ENCODE measurements around the gene LST1. TPM values are rescaled to one million over a fixed set of nuclear protein-coding genes. Genes with fewer than 3 reads are reported as not detected.

The LST1 gene
- total and polyA plus RNA-seq, 12 donors: 5.8 to 67.8 (median 20.7) TPM

GRCh38 chr6:31627690-31628287, 41.7 kb downstream of the LST1 start:
- Histone ChIP-seq H3K27ac (no peak overlapping the region), H3K9me3 (replicated peaks in 1 of 3) (no peaks in the 10 kb centered on the region), H3K4me3 (no peak overlapping the region), H3K27me3 (no peaks in the 10 kb centered on the region), H3K36me3 (replicated peaks in 1 of 2) (peaks cover 0 to 97% of the 10 kb centered on the region in 2 donors), H3K4me1 (replicated peaks in 1 of 2) (peaks cover 0 to 3% of the 10 kb centered on the region in 2 donors)
- intact Hi-C loops (cut with DNase I): no loop called here
- TF ChIP-seq POLR2A (IDR thresholded peaks at IDR 0.05): no peak
- no peak for DNase-seq
- 91 to 97% (median 96%) methylated on average over 14 to 19 of the region's 19 CpGs for WGBS, 4 donors

GRCh38 chr6:31629014-31629413, 42.9 kb downstream of the LST1 start:
- WGBS, 4 donors: 92 to 94% (median 93%) methylated on average over 7 of the region's 7 CpGs
- H3K9me3 ChIP-seq (replicated peaks in 1 of 3): no peaks in the 10 kb centered on the region
- peaks cover 0 to 100% of the 10 kb centered on the region in 2 donors for H3K36me3 ChIP-seq (replicated peaks in 1 of 2)
- H3K27ac ChIP-seq: no peak overlapping the region
- TF ChIP-seq POLR2A (IDR thresholded peaks at IDR 0.05) (no peak), CTCF (IDR thresholded peaks at IDR 0.05) (no peak)
- no peak overlapping the region for H3K4me3 ChIP-seq
- H3K27me3 ChIP-seq: no peaks in the 10 kb centered on the region
- H3K4me1 ChIP-seq (replicated peaks in 1 of 2): no peaks in the 10 kb centered on the region
- DNase-seq: no peak
- intact Hi-C loops (cut with DNase I): no loop called here

- Histone ChIP-seq H3K9me3 (replicated peaks in 1 of 3) (no peaks in the 10 kb centered on the region), H3K36me3 (replicated peaks in 1 of 2) (peaks cover 0 to 100% of the 10 kb centered on the region in 2 donors), H3K4me1 (replicated peaks in 1 of 2) (no peaks in the 10 kb centered on the region), H3K27ac (no peak overlapping the region), H3K27me3 (no peaks in the 10 kb centered on the region), H3K4me3 (no peak overlapping the region)
- intact Hi-C loops (cut with DNase I): no loop called here
- 91 to 95% (median 93%) methylated on average over 25 of the region's 25 CpGs for WGBS, 4 donors
- TF ChIP-seq CTCF (IDR thresholded peaks at IDR 0.05) (no peak), POLR2A (IDR thresholded peaks at IDR 0.05) (no peak)
- DNase-seq: no peak
Measured at GRCh38 chr6:31630177-31630934, 44.3 kb downstream of the LST1 start.

GRCh38 chr6:31631209-31631608, 45.1 kb downstream of the LST1 start:
- H3K27me3 ChIP-seq: no peaks in the 10 kb centered on the region
- no peaks in the 10 kb centered on the region for H3K9me3 ChIP-seq (replicated peaks in 1 of 3)
- H3K27ac ChIP-seq: no peak overlapping the region
- no peak for DNase-seq
- WGBS, 4 donors: 76 to 95% (median 87%) methylated on average over 9 to 16 of the region's 16 CpGs
- no peak overlapping the region for H3K4me3 ChIP-seq
- intact Hi-C loops (cut with DNase I): no loop called here
- H3K4me1 ChIP-seq (replicated peaks in 1 of 2): no peaks in the 10 kb centered on the region
- TF ChIP-seq CTCF (IDR thresholded peaks at IDR 0.05) (no peak), POLR2A (IDR thresholded peaks at IDR 0.05) (no peak)
- peaks cover 0 to 100% of the 10 kb centered on the region in 2 donors for H3K36me3 ChIP-seq (replicated peaks in 1 of 2)
